ENCODE data around the gene REV3L.

DNA sequence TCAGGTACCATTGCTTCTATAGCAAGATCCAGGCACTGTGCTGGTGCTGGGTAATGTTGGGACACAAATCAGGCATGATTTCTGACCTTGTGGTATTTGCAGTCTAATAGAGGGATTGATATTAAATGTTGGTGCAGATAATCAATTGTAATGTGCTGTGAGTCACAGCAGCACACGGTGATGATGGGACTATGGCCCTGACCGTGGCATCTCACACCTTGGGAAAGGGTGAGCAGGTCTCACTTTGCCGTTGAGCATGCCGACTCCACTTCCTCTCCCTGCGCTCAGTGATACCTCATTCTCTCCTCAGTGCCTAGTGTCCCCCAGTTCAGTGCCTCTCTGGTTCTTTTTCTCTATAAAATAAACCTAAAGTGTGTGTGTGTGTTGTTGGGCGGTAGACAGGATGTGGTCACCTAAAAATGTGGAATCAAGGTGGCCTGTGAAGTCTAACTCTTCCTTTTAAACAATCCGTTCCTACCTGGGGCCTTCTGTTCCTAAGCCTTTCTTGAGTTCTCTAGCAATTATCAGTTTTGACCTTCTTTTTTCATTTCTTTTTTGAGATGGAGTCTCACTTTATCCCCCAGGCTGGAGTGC, 188.5 kb downstream of the REV3L start:
- no peak for TF ChIP-seq MAFK (IDR thresholded peaks at IDR 0.05; ENCODE audit: partially characterized antibody)
- TF ChIP-seq CBX8 (IDR thresholded peaks at IDR 0.05) = no peak
- no peak for TF ChIP-seq CTCF (IDR thresholded peaks at IDR 0.05)
- TF ChIP-seq ZFP36 (IDR thresholded peaks at IDR 0.05; ENCODE audit: borderline replicate concordance, partially characterized antibody) = no peak
- TF ChIP-seq RFX5 (IDR thresholded peaks at IDR 0.05) = no peak

Measured in A549 (cell line).